CD8-positive, alpha-beta memory T cell (primary cell): ENCODE measurements around the gene UBA1. TPM values are rescaled to one million over a fixed set of nuclear protein-coding genes. Genes with fewer than 3 reads are reported as not detected.

Experiments
- CTCF ChIA-PET: fragments of 350-600 bp; sonication (Branson Sonifier 250); formaldehyde crosslinking; loops from one replicate; lab custom pipeline; 2021; ENCODE audit warnings: antibody characterized with exemption; lab: Charles Lee
- POLR2A ChIA-PET: fragments of 350-600 bp; sonication (Branson Sonifier 250); formaldehyde crosslinking; loops from one replicate; lab custom pipeline; 2021; ENCODE audit warnings: antibody characterized with exemption; lab: Charles Lee
- DNase-seq, 5 donors: peaks; one replicate each; pipeline versions ENCODE4 v3.0.0 to v3.0.0-alpha.2; 2020 to 2022; ENCODE audit warnings: mixed read lengths in 1 of 5
- H3K27ac ChIP-seq: one replicate; pipeline ENCODE4 v1.7.0; 2013; ENCODE audit warnings: low read depth, mild to moderate bottlenecking, low read length, moderate library complexity
- H3K27me3 ChIP-seq: 2 replicates; pipeline ENCODE4 v1.7.0; 2013; ENCODE audit warnings: low read length, mild to moderate bottlenecking; ENCODE audit not compliant: insufficient read depth, poor library complexity, severe bottlenecking
- H3K36me3 ChIP-seq: 2 replicates; pipeline ENCODE4 v1.7.0; 2013; ENCODE audit warnings: mild to moderate bottlenecking, low read length, moderate library complexity; ENCODE audit not compliant: insufficient read depth
- H3K4me1 ChIP-seq: 2 replicates; pipeline ENCODE4 v1.7.0; 2013; ENCODE audit warnings: mild to moderate bottlenecking, low read length, moderate library complexity; ENCODE audit not compliant: insufficient read depth
- H3K4me3 ChIP-seq: 2 replicates; pipeline ENCODE4 v1.7.0; 2013; ENCODE audit warnings: mild to moderate bottlenecking, low read length
- H3K9me3 ChIP-seq: 2 replicates; pipeline ENCODE4 v1.7.0; 2013; ENCODE audit warnings: mild to moderate bottlenecking, low read length
- H3K27ac Mint-ChIP-seq, 8 donors: one replicate each; pipeline ENCODE4 v1.8.0; 2020 to 2021; ENCODE audit warnings: mixed read lengths in 8 of 8, mild to moderate bottlenecking in 6 of 8, inconsistent platforms in 3 of 8, moderate library complexity in 3 of 8
- H3K27me3 Mint-ChIP-seq, 2 donors: one replicate each; pipeline ENCODE4 v1.8.0; 2020 to 2021; ENCODE audit warnings: mixed read lengths in 2 of 2, mild to moderate bottlenecking in 1 of 2, moderate library complexity in 1 of 2
- H3K36me3 Mint-ChIP-seq, 3 donors: one replicate each; pipeline ENCODE4 v1.8.0; 2020 to 2021; ENCODE audit warnings: mixed read lengths in 3 of 3, inconsistent platforms in 1 of 3, mild to moderate bottlenecking in 1 of 3
- H3K4me1 Mint-ChIP-seq, 3 donors: one replicate each; pipeline ENCODE4 v1.8.0; 2020 to 2021; ENCODE audit warnings: mixed read lengths in 3 of 3, inconsistent platforms in 1 of 3, mild to moderate bottlenecking in 1 of 3
- H3K4me3 Mint-ChIP-seq, 7 donors: one replicate each; pipeline ENCODE4 v1.8.0; 2020 to 2021; ENCODE audit warnings: mixed read lengths in 7 of 7, mild to moderate bottlenecking in 6 of 7, moderate library complexity in 4 of 7, inconsistent platforms in 2 of 7
- H3K9me3 Mint-ChIP-seq, 5 donors: one replicate each; pipeline ENCODE4 v1.8.0; 2020 to 2022; ENCODE audit warnings: mixed read lengths in 5 of 5, mild to moderate bottlenecking in 3 of 5, moderate library complexity in 2 of 5, inconsistent platforms in 1 of 5
- polyA plus RNA-seq: library from polyadenylated mRNA; unstranded; fragments of 300-500 nt; fragmentation: Illumina TruSeq; gene quantifications from one replicate; pipeline ENCODE4 v1.2.3, GENCODE V29; 2021
- total RNA-seq, 2 experiments: library from RNA; stranded (reverse); gene quantifications; one replicate each; pipeline ENCODE4 v1.2.3, GENCODE V29; 2021

The UBA1 gene
- total and polyA plus RNA-seq, 3 experiments from 2014 or later: 178 to 234 (median 225) TPM

DNA sequence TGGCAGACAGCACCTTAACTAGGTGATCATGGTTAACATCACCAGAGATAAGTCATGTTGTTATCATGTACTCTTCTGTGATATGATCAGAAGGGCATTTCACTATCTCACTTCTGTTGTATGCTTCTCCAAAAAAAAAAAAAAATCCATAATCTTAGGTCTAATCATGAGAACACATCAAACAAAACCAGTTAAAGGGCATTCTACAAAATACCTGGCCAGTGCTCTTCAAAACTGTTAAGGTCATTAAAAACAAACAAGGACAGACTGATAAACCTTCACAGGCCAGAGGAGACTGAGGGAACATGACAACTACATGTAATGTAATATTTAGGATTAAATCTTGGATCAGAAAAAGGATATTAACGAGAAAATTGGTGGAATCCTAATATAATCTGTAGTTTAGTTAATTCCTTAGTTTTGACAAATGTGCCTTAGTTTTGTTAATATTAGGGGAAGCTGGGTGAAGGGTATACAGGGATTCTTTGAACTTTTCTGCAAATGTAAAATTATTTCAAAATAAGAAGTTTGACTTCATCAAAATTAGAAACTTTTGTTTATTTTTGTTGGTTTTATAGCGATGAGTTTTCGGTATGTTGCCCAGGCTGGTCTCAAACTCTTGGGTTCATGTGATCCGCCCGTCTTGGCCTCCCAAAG, 30.6 kb upstream of the UBA1 start:
- Mint-ChIP-seq H3K9me3 (no peaks in the 10 kb centered on the region), H3K4me3 (no peak overlapping the region), H3K27ac (peak overlapping the region in 1 of 8 donors; percentile 41), H3K27me3 (peaks cover 0 to 1% of the 10 kb centered on the region in 2 donors), H3K36me3 (peaks cover 0 to 29% (median 0%) of the 10 kb centered on the region in 3 donors), H3K4me1 (peaks cover 6 to 27% (median 11%) of the 10 kb centered on the region in 3 donors)
- Histone ChIP-seq H3K27ac (no peak overlapping the region), H3K9me3 (no peaks in the 10 kb centered on the region), H3K36me3 (no peaks in the 10 kb centered on the region), H3K27me3 (no peaks in the 10 kb centered on the region), H3K4me1 (no peaks in the 10 kb centered on the region), H3K4me3 (no peak overlapping the region)
- ChIA-PET CTCF (no interaction called here), POLR2A (no interaction called here)
- no peak for DNase-seq

DNA sequence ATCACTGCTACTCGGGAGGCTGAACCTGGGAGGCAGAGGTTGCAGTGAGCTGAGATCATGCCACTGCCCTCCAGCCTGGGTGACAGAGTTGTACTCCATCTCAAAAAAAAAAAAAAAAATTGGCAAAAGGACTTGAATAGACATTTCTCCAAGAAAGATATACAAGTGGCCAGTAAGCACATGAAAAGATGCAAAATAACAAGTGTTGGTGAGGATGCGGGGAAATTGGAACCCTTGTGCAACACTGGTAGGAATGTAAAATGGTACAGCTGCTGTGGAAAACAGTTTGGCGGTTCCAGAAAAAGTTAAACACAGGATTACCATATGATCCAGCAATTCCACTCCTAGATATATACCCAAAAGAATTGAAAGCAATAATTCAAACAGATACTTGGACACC, 29.2 kb upstream of the UBA1 start:
- no peak for DNase-seq
- no peaks in the 10 kb centered on the region for H3K27me3 ChIP-seq
- ChIA-PET CTCF (interaction anchor here (0.7 kb wide), 1 partner anchor 19 kb away, joined by 3 read pairs; the partner anchor contains the start of gene RBM10), POLR2A (no interaction called here)
- no peaks in the 10 kb centered on the region for H3K9me3 Mint-ChIP-seq
- no peak overlapping the region for H3K4me3 Mint-ChIP-seq
- no peaks in the 10 kb centered on the region for H3K36me3 ChIP-seq
- H3K27me3 Mint-ChIP-seq: peaks cover 0 to 1% of the 10 kb centered on the region in 2 donors
- peaks cover 0 to 34% (median 0%) of the 10 kb centered on the region in 3 donors for H3K36me3 Mint-ChIP-seq
- H3K4me1 ChIP-seq: no peaks in the 10 kb centered on the region
- no peaks in the 10 kb centered on the region for H3K9me3 ChIP-seq
- H3K27ac Mint-ChIP-seq: peak overlapping the region in 2 of 8 donors; percentile 21 to 48
- peaks cover 7 to 31% (median 11%) of the 10 kb centered on the region in 3 donors for H3K4me1 Mint-ChIP-seq
- H3K4me3 ChIP-seq: no peak overlapping the region
- no peak overlapping the region for H3K27ac ChIP-seq

DNA sequence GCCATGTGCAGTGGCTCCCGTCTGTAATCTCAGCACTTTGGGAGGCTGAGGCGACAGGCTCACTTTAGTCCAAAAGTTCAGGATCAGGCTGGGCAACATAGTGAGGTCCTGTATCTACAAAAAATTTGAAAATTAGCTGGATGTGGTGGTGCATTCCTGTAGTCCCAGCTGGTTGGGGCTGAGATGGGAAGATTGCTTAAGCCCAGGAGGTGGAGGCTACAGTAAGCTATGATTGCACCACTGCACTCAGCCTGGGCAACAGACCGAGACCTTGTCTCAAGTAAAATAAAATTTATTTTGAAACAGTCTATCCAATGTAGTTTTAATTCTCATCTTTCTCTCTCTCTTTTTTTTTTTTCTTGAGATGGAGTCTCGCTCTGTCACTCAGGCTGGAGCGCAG, 27.5 kb upstream of the UBA1 start:
- ChIA-PET CTCF (no interaction called here), POLR2A (no interaction called here)
- H3K36me3 ChIP-seq: no peaks in the 10 kb centered on the region
- Mint-ChIP-seq H3K27me3 (no peaks in the 10 kb centered on the region), H3K4me1 (peaks cover under 1 to 19% (median 3%) of the 10 kb centered on the region in 3 donors), H3K27ac (no peak overlapping the region), H3K36me3 (peaks cover 0 to 37% (median 0%) of the 10 kb centered on the region in 3 donors), H3K4me3 (no peak overlapping the region), H3K9me3 (no peaks in the 10 kb centered on the region)
- no peak for DNase-seq
- H3K4me1 ChIP-seq: no peaks in the 10 kb centered on the region
- H3K4me3 ChIP-seq: no peak overlapping the region
- no peaks in the 10 kb centered on the region for H3K9me3 ChIP-seq
- no peaks in the 10 kb centered on the region for H3K27me3 ChIP-seq
- H3K27ac ChIP-seq: no peak overlapping the region

DNA sequence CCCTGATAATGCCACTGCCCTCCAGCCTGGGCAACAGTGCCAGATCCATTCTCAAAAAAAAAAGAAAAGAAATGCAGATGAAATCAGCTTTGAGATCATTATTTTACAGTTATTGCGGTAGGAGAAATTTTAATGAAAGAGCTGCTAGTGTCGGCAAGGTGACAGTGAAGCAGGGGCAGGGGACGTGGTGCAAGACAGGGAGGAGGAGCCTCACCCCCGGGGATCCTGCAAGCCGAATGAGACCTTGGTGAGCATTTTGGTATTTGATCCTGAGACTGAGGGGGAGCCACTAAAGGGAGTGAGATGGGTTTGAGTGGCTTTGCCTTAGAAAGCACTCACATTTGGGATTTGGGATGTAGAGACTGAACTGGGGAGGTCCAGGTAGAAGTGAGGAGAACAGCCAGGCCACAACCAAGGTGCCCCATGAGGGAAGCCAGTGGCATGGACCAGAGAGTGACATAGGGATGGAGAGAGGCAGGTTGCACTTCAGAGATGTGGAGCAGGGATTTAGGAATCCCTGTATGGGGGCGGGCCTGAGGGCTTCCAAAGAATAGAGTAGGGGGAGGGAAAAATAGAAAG, 25.0 kb upstream of the UBA1 start:
- ChIA-PET POLR2A (no interaction called here), CTCF (no interaction called here)
- Histone ChIP-seq H3K27ac (no peak overlapping the region), H3K4me1 (no peaks in the 10 kb centered on the region), H3K36me3 (peaks cover 8% of the 10 kb centered on the region), H3K27me3 (no peaks in the 10 kb centered on the region), H3K4me3 (no peak overlapping the region), H3K9me3 (no peaks in the 10 kb centered on the region)
- Mint-ChIP-seq H3K27ac (peak overlapping the region in 1 of 8 donors; percentile 35), H3K4me1 (peaks cover 0 to 14% (median 1%) of the 10 kb centered on the region in 3 donors), H3K36me3 (peaks cover 0 to 50% (median 0%) of the 10 kb centered on the region in 3 donors), H3K4me3 (no peak overlapping the region), H3K27me3 (peaks cover 0 to 7% of the 10 kb centered on the region in 2 donors), H3K9me3 (no peaks in the 10 kb centered on the region)
- DNase-seq: no peak

DNA sequence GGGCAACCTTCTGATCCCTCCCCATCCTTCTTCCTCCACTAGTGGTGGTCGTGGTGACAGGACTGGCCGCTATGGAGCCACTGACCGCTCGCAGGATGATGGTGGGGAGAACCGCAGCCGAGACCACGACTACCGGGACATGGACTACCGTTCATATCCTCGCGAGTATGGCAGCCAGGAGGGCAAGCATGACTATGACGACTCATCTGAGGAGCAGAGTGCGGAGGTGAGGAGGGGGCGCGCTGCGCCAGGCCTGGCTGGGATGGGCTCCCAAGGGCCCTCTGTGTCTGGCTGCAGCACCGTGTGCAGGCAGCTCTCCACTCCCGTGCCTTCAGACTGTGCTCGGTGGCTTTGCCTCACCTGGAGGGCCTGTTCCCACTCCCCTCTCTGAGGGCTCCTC, 24.4 kb upstream of the UBA1 start:
- H3K36me3 ChIP-seq: peaks cover 8% of the 10 kb centered on the region

DNA sequence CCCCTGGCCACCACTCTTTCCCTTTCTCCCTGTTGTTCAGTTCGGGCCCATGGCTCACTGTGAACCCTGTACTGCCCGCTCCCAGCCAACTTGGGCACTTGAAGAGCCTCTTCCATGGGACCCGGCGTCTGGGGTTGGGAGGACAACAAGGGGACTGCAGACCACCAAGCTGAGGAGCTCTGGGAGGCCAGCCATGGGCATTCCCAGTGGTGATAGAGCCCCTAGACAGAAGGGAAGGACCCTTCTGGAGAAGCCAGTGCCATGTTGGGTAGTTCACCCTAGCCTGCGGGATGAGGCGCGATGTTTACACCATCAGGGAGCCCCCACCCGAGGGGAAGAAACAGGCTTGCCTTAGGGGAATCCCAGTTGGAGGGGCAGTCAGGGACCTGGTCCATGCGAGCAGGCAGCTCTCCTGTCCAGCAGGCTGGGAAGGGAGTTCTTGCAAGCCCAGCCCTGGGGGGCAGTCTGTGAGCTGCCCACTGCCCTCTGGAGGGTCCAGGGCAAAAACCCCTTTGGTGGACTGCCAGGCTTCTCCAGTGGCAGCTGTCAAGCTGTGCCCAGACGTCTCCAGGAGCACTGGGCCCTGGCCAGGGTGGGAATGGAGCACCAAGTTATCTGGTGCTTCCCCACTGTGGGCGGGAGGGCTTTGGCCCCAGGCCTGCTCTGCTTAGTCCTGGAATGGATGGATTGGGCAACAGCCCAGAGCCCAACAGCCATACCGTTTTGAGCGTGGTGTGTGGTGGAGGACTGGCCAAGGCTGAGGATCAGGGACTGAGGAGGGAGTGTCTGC, 23.7 kb upstream of the UBA1 start:
- no peak for DNase-seq
- no peak overlapping the region for H3K4me3 Mint-ChIP-seq
- ChIA-PET POLR2A (no interaction called here), CTCF (no interaction called here)
- H3K4me1 ChIP-seq: no peaks in the 10 kb centered on the region
- no peaks in the 10 kb centered on the region for H3K27me3 ChIP-seq
- H3K27ac Mint-ChIP-seq: peak overlapping the region in 2 of 8 donors; percentile 78 to 93
- H3K9me3 Mint-ChIP-seq: no peaks in the 10 kb centered on the region
- no peak overlapping the region for H3K27ac ChIP-seq
- no peaks in the 10 kb centered on the region for H3K9me3 ChIP-seq
- peaks cover 0 to 10% (median 1%) of the 10 kb centered on the region in 3 donors for H3K4me1 Mint-ChIP-seq
- peaks cover 0 to 56% (median 0%) of the 10 kb centered on the region in 3 donors for H3K36me3 Mint-ChIP-seq
- peaks cover 9% of the 10 kb centered on the region for H3K36me3 ChIP-seq
- H3K27me3 Mint-ChIP-seq: peaks cover 0 to 7% of the 10 kb centered on the region in 2 donors
- no peak overlapping the region for H3K4me3 ChIP-seq

More for the DNA sequence above, 24.4 kb upstream of the UBA1 start:
- no peak overlapping the region for H3K27ac Mint-ChIP-seq
- no peaks in the 10 kb centered on the region for H3K4me1 ChIP-seq
- H3K27me3 ChIP-seq: no peaks in the 10 kb centered on the region
- no peak for DNase-seq
- CTCF ChIA-PET: no interaction called here
- H3K27me3 Mint-ChIP-seq: peaks cover 0 to 7% of the 10 kb centered on the region in 2 donors
- no peaks in the 10 kb centered on the region for H3K9me3 ChIP-seq
- no peak overlapping the region for H3K4me3 Mint-ChIP-seq
- no peaks in the 10 kb centered on the region for H3K9me3 Mint-ChIP-seq
- H3K27ac ChIP-seq: no peak overlapping the region
- H3K36me3 Mint-ChIP-seq: peaks cover 0 to 55% (median 0%) of the 10 kb centered on the region in 3 donors
- no peak overlapping the region for H3K4me3 ChIP-seq
- POLR2A ChIA-PET: no interaction called here
- peaks cover 0 to 14% (median 1%) of the 10 kb centered on the region in 3 donors for H3K4me1 Mint-ChIP-seq

DNA sequence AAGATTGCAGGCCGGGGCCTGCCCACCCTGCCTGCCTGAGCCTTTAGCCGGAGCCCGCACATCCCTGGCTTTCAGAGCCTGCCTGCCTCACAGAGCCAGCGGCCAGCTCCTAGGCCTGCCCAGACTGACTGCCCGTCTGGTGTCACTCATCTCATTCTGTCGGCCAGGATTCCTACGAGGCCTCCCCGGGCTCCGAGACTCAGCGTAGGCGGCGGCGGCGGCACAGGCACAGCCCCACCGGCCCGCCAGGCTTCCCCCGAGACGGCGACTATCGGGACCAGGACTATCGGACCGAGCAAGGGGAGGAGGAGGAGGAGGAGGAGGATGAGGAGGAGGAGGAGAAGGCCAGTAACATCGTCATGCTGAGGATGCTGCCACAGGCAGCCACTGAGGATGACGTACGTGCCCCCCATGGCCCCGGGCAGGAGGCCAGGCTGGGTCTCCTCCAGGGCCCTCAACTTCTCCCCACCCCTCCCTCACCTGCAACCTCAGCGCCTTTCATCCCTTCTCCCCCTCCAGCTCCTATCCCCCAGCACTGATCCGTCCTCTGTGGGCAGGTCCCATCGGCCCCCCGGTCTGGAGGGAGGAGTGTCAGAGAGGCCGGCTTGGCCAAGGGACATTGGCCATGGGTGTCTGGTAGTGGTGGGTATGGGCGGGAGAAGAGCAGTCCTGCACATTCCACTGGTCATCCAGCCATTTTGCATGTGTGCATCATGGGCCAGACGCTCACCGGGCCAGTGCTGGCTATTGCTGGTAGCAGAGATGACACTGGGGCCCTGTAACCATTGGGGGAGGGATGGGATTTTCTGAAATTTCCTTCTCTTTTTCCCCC, 22.6 kb upstream of the UBA1 start:
- H3K4me3 Mint-ChIP-seq: no peak overlapping the region
- H3K27me3 Mint-ChIP-seq: peaks cover 0 to 7% of the 10 kb centered on the region in 2 donors
- ChIA-PET CTCF (no interaction called here), POLR2A (no interaction called here)
- H3K9me3 Mint-ChIP-seq: no peaks in the 10 kb centered on the region
- DNase-seq: no peak
- peaks cover 16% of the 10 kb centered on the region for H3K36me3 ChIP-seq
- H3K4me1 Mint-ChIP-seq: peaks cover 0 to 9% (median 1%) of the 10 kb centered on the region in 3 donors
- no peak overlapping the region for H3K4me3 ChIP-seq
- no peaks in the 10 kb centered on the region for H3K9me3 ChIP-seq
- no peaks in the 10 kb centered on the region for H3K4me1 ChIP-seq
- H3K27ac Mint-ChIP-seq: no peak overlapping the region
- no peak overlapping the region for H3K27ac ChIP-seq
- peaks cover 0 to 61% (median 0%) of the 10 kb centered on the region in 3 donors for H3K36me3 Mint-ChIP-seq
- H3K27me3 ChIP-seq: no peaks in the 10 kb centered on the region
